ENCODE data around the gene DNAH12.
"Not testable (repeated sequence)": the region's sequence is repeated elsewhere in the genome, so short reads cannot be mapped to it uniquely, and the experiment has no call there.

- not testable (repeated sequence) for TF ChIP-seq CTCF (conservative IDR thresholded peaks at IDR 0.05; ENCODE audit: low read depth, low read length); POLR2A (IDR thresholded peaks at IDR 0.05; ENCODE audit: low read depth, low read length); SMC3 (IDR thresholded peaks at IDR 0.05; ENCODE audit: low read depth, low read length); RFX5 (IDR thresholded peaks at IDR 0.05; ENCODE audit: low read depth, low read length); MAZ (IDR thresholded peaks at IDR 0.05; ENCODE audit: borderline replicate concordance, low read depth, low read length); FOS (IDR thresholded peaks at IDR 0.05; ENCODE audit: low read depth, low read length); RAD21 (IDR thresholded peaks at IDR 0.05; ENCODE audit: low read length); ELK1 (IDR thresholded peaks at IDR 0.05; ENCODE audit: borderline replicate concordance, low read depth, low read length); NFE2L2 (IDR thresholded peaks at IDR 0.05; ENCODE audit: low read depth, low read length); BHLHE40 (IDR thresholded peaks at IDR 0.05; ENCODE audit: low read depth, low read length)
- TF ChIP-seq, protein P1, sequence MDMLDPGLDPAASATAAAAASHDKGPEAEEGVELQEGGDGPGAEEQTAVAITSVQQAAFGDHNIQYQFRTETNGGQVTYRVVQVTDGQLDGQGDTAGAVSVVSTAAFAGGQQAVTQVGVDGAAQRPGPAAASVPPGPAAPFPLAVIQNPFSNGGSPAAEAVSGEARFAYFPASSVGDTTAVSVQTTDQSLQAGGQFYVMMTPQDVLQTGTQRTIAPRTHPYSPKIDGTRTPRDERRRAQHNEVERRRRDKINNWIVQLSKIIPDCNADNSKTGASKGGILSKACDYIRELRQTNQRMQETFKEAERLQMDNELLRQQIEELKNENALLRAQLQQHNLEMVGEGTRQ (IDR thresholded peaks at IDR 0.05; ENCODE audit: low read depth, low read length): not testable (repeated sequence)
Measured at GRCh38 chr3:57356275-57356674, 187.9 kb downstream of the DNAH12 start.

Measured in IMR-90 (cell line).